Measurements from ENCODE around the gene OR13C3.
"Not testable (repeated sequence)": the region's sequence is repeated elsewhere in the genome, so short reads cannot be mapped to it uniquely, and the experiment has no call there.

OR13C3 gene

DNA sequence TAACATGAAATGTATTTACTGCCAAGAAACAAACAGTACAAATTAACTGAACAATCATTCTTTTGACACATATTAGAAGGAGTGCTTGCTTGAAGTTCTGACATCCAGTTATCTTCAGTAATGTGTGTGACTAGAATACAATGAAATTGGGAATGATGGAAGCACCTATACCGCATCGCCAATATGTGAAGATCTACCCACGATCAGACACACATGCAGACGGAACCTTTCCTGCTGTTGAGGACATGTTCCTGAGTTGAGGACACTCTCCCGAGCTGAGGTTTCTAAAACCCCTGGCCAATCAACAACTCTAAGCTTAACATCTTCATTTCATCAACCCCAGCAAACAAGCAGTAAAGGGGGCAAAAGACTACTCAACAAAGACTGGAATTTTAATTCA, at the start of gene OR13C3:
OR13C3 (minus strand) TSS at position 101 of the 400 bp plus-strand sequence. CDS start 133 bp downstream, outside the sequence.
- no peak for DNase-seq

GRCh38 chr9:104580562-104580961, 43.9 kb upstream of the OR13C3 start:
- DNase-seq: no peak

DNA sequence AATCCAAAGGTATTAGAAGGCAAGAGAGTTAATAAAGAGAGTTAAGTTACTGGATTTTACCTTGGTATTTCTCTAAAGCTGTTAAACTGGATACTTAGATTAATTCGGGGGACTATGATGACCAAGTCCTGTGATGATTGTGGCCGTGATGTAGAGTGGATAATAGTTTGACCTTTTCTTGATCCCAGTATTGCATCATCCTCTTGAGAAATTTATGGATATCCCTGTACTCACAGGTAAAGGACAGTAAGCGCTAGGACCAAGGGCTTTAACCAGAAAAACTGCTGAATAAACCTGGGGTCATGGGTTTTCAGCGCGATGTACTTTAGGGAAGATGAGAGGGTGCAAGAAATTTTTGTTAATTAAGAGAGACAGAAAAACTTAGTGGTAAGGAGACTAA, 40.6 kb upstream of the OR13C3 start:
- DNase-seq: no peak

- no peak for DNase-seq
Observed at GRCh38 chr9:104575456-104575855, 38.8 kb upstream of the OR13C3 start.

DNA sequence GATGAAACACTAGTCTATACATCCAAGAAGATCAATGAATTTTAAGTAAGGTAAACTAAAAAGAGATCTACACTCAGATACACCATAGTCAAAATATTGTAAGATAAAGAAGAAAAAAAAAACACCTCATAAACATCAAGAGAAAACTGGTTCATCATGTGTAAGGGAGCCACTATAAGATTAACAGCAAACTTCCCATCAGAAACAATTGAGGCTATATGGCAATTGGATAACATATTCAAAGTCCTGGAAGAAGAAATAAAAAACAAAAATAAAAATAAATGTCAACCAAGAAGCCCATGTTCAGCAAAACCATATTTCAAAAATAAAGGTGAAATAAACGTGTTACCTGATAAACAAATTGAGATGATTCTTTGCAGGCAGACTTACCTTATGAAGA, 36.0 kb upstream of the OR13C3 start:
- no peak for DNase-seq

- no peak for DNase-seq
Observed at GRCh38 chr9:104568868-104569267, 32.2 kb upstream of the OR13C3 start, which contains the start of gene OR13C8. Gene OR13C8 (plus strand): TSS chr9:104569168. CDS start chr9:104569168, 0 bp downstream.

GRCh38 chr9:104564358-104564757, 27.7 kb upstream of the OR13C3 start:
- no peak for DNase-seq

GRCh38 chr9:104556830-104557634, 20.4 kb upstream of the OR13C3 start:
- DNase-seq: no peak

DNA sequence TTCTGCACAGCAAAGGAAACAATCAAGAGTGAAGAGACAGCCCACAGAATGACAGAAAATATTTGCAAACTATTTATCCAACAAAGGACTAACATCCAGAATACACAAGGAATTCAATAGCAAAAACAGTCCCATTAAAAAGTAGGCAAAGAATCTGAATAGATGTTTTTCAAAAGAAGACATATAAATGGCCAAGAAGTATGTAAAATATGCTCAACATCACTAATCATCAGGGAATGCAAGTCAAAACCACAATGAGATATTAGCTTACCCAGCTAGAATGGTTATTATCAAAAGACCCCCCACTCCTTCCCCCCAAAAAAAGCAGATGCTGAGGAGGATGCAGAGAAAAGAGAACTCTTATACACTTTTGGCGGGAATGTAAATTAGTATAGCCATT, 18.9 kb upstream of the OR13C3 start:
- no peak for DNase-seq

GRCh38 chr9:104553261-104553660, 16.6 kb upstream of the OR13C3 start:
- DNase-seq: no peak

- DNase-seq: no peak
Observed at GRCh38 chr9:104544644-104545043, 8.0 kb upstream of the OR13C3 start.

GRCh38 chr9:104539275-104539674, 2.6 kb upstream of the OR13C3 start:
- DNase-seq: no peak

GRCh38 chr9:104527109-104527508, 9.5 kb downstream of the OR13C3 start, which contains the start of gene OR13C4:
Gene OR13C4 (minus strand): TSS chr9:104527209. CDS start chr9:104527209, 0 bp downstream.
- DNase-seq: no peak

DNA sequence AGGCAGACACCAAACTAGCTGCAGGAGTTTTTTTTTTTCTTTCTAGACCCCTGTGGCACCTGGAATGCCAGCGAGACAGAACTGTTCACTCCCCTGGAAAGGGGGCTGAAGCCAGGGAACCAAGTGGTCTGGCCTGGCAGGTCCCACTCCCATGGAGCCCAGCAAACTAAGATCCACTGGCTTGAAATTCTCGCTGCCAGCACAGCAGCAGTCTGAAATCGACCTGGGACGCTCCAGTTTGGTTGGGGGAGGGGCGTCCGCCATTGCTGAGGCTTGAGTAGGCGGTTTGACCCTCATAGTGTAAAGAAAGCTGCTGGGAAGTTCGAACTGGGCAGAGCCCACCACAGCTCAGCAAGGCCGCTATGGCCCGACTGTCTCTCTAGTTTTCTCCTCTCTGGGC, 16.4 kb downstream of the OR13C3 start:
- DNase-seq: not testable (repeated sequence)

DNA sequence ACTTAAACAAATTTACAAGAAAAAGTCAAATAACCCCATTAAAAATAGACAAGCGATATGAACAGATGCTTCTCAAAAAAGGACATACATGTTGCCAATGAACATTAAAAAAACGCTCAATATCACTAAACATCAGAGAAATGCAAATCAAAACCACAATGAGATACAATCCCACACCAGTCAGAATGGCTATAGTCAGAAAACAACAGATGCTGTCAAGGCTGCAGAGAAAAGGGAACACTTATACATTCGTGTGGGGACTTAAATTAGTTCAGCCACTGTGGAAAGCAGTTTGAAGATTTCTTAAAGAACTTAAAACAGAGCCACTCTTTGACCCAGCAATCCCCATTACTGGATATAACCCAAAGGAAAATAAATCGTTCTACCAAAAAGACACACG, 21.8 kb downstream of the OR13C3 start:
- DNase-seq: no peak

- no peak for DNase-seq
Observed at GRCh38 chr9:104506565-104506964, 30.1 kb downstream of the OR13C3 start.

- DNase-seq: no peak
Observed at GRCh38 chr9:104503963-104504362, 32.7 kb downstream of the OR13C3 start, which contains the start of gene OR13F1. Gene OR13F1 (plus strand): TSS chr9:104504263. CDS start chr9:104504263, 0 bp downstream.

DNA sequence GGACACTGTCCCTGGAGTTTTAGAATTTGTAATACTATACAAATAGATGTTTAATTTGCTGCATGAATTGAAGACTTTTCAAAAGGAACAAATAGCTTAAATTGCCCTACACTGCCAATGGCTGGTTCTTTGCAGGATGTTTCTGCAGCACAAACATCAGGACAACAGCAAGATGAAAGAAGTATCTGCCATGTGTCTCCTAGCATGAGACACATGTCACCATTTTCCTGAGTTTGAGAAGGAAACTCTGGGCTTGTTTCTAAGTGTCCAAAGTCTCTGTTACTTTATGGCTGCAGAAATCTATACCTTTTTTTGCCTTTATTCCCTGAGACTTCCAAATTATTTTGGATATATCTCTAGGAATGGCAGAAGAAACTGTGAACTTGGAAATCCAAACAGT, 33.2 kb downstream of the OR13C3 start:
- DNase-seq: no peak

DNA sequence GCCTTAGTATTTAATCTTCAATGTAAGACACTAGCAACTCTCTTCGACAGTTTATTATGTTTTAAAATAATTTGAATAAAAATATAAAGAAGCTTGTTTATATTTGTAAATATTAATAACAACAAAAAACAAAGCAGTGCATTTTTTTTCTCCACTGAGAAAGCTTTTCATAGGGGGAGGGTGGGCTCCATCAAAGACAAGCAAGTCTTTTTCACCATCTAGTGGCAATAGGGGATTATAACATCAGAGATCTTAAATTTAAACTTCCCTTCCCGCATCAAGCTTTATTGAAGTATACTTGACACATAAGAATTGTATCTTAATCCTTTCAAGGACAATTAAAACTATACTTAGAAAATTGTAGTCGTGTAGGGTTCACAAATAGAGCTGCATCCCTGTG, 41.8 kb downstream of the OR13C3 start:
- DNase-seq: no peak
